Neural cell (in vitro differentiated cells): ENCODE data around the gene NLGN4Y. TPM values are rescaled to one million over a fixed set of nuclear protein-coding genes. Genes with fewer than 3 reads are reported as not detected.

ENCODE experiments used
- H2AFZ ChIP-seq: fragments of 200-600, 300-800 bp; sonication (generic), shearing (Covaris generic); 2 replicates; pipeline ENCODE4 v1.6.0; 2014; ENCODE audit warnings: low read depth, mild to moderate bottlenecking, antibody characterized with exemption, low read length, moderate library complexity
- H3F3A ChIP-seq: fragments of 200-600 bp; shearing (Covaris generic); 2 replicates; pipeline ENCODE4 v1.6.1; 2016; ENCODE audit warnings: mild to moderate bottlenecking, moderate library complexity, mixed read lengths, antibody characterized with exemption, low read length; ENCODE audit not compliant: insufficient read depth, poor library complexity, severe bottlenecking
- H3K27ac ChIP-seq: fragments of 200-600, 300-800 bp; sonication (generic), shearing (Covaris generic); 2 replicates; pipeline ENCODE4 v1.5.1; 2014; ENCODE audit warnings: mild to moderate bottlenecking, low read length, moderate library complexity
- H3K27me3 ChIP-seq: fragments of 300-800, 200-600 bp; sonication (generic), shearing (Covaris generic); 2 replicates; pipeline ENCODE4 v1.6.0; 2014; ENCODE audit warnings: mild to moderate bottlenecking, low read depth, low read length, moderate library complexity; ENCODE audit not compliant: insufficient read depth
- H3K36me3 ChIP-seq: fragments of 300-800, 200-600 bp; sonication (generic), shearing (Covaris generic); 2 replicates; pipeline ENCODE4 v1.5.1; 2014; ENCODE audit warnings: mild to moderate bottlenecking, antibody characterized with exemption, low read length, moderate library complexity; ENCODE audit not compliant: insufficient read depth
- H3K4me2 ChIP-seq: fragments of 300-800, 200-600 bp; sonication (generic), shearing (Covaris generic); 2 replicates; pipeline ENCODE4 v1.6.0; 2014; ENCODE audit warnings: mild to moderate bottlenecking, low read length
- H3K4me3 ChIP-seq: fragments of 300-800, 200-600 bp; sonication (generic), shearing (Covaris generic); 2 replicates; pipeline ENCODE4 v1.5.1; 2014; ENCODE audit warnings: mild to moderate bottlenecking, low read length, moderate library complexity
- H3K79me2 ChIP-seq: fragments of 200-600 bp; shearing (Covaris generic); replicated peaks from 2 replicates; pipeline ENCODE4 v1.6.0; 2014; ENCODE audit warnings: mild to moderate bottlenecking, low read length, moderate library complexity; ENCODE audit not compliant: insufficient read depth
- H3K9ac ChIP-seq: fragments of 300-800, 200-600 bp; sonication (generic), shearing (Covaris generic); 2 replicates; pipeline ENCODE4 v1.6.1; 2016; ENCODE audit warnings: mild to moderate bottlenecking, low read length, mixed read lengths
- H3K9me2 ChIP-seq: fragments of 200-600 bp; shearing (Covaris generic); 2 replicates; pipeline ENCODE4 v1.6.1; 2016; ENCODE audit warnings: mild to moderate bottlenecking, low read length, mixed read lengths; ENCODE audit not compliant: insufficient read depth
- H3K9me3 ChIP-seq: fragments of 200-600, 300-800 bp; sonication (generic), shearing (Covaris generic); 2 replicates; pipeline ENCODE4 v1.6.1; 2016; ENCODE audit warnings: mild to moderate bottlenecking, mixed run types, low read length, moderate library complexity, mixed read lengths
- H4K20me1 ChIP-seq: fragments of 200-600 bp; shearing (Covaris generic); 2 replicates; pipeline ENCODE4 v1.6.1; 2016; ENCODE audit warnings: mild to moderate bottlenecking, mixed run types; ENCODE audit not compliant: insufficient read depth
- CTCF ChIP-seq: fragments of 450-650 bp; IDR thresholded peaks from 2 replicates; pipeline ENCODE4 v1.5.1; 2014; ENCODE audit warnings: antibody characterized with exemption, mild to moderate bottlenecking, moderate library complexity; ENCODE audit not compliant: poor library complexity, severe bottlenecking
- EP300 ChIP-seq: fragments of 450-650 bp; conservative IDR thresholded peaks from 2 replicates; pipeline ENCODE4 v1.6.1; 2014; ENCODE audit warnings: antibody characterized with exemption, mild to moderate bottlenecking, moderate library complexity; ENCODE audit not compliant: poor library complexity, severe bottlenecking
- EZH2 ChIP-seq: fragments of 200-600, 300-800 bp; shearing (Covaris generic), sonication (generic); IDR thresholded peaks from 2 replicates; pipeline ENCODE4 v1.6.1; 2014; ENCODE audit warnings: antibody characterized with exemption, low read length, borderline replicate concordance, mild to moderate bottlenecking; ENCODE audit not compliant: insufficient read depth, poor library complexity, severe bottlenecking
- MXI1 ChIP-seq: fragments of 450-650 bp; conservative IDR thresholded peaks from 2 replicates; pipeline ENCODE4 v1.6.1; 2014; ENCODE audit warnings: antibody characterized with exemption, mild to moderate bottlenecking; ENCODE audit not compliant: poor library complexity, severe bottlenecking
- POLR2AphosphoS5 ChIP-seq: IDR thresholded peaks from 2 replicates; pipeline ENCODE4 v1.6.1; 2012
- RAD21 ChIP-seq: fragments of 450-650 bp; conservative IDR thresholded peaks from 2 replicates; pipeline ENCODE4 v1.6.1; 2014; ENCODE audit warnings: antibody characterized with exemption, mild to moderate bottlenecking, moderate library complexity
- SMC3 ChIP-seq: fragments of 450-650 bp; conservative IDR thresholded peaks from 2 replicates; pipeline ENCODE4 v1.6.1; 2014; ENCODE audit warnings: antibody characterized with exemption, mild to moderate bottlenecking, moderate library complexity; ENCODE audit not compliant: poor library complexity
- TAF1 ChIP-seq: IDR thresholded peaks from 2 replicates; pipeline ENCODE4 v1.6.1; 2012; ENCODE audit warnings: low read depth
- polyA plus RNA-seq: library from polyadenylated mRNA; depleted of rRNA; stranded (reverse); fragments of >200 nt; gene quantifications from 2 replicates; pipeline ENCODE4 v1.2.3, GENCODE V29; 2014
- TF ChIP-seq, protein P1 (sequence below): IDR thresholded peaks from 2 replicates; pipeline ENCODE4 v1.6.1; 2012; ENCODE audit warnings: borderline replicate concordance

NLGN4Y gene
- polyA plus RNA-seq, 1 donor from 2014 or later: 15.2 TPM

DNA sequence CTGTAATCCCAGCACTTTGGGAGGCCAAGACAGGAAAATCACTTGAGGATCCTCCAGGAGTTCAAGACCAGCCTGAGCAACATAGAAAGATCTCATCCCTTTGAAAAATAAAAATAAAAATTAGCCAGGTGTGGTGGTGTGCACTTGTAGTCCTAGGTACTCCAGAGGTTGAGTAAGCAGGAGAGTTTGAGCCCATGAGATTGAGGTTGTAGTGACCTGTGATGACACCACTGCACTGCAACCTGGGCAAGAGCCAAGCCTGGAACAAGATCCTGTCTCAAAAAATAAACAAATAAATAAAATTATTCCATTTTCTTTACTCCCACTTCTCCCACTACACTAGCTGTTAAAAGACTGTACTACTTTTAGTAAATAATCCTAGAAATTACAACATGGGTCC, 231.2 kb downstream of the NLGN4Y start (continued):
- TF ChIP-seq, protein P1, sequence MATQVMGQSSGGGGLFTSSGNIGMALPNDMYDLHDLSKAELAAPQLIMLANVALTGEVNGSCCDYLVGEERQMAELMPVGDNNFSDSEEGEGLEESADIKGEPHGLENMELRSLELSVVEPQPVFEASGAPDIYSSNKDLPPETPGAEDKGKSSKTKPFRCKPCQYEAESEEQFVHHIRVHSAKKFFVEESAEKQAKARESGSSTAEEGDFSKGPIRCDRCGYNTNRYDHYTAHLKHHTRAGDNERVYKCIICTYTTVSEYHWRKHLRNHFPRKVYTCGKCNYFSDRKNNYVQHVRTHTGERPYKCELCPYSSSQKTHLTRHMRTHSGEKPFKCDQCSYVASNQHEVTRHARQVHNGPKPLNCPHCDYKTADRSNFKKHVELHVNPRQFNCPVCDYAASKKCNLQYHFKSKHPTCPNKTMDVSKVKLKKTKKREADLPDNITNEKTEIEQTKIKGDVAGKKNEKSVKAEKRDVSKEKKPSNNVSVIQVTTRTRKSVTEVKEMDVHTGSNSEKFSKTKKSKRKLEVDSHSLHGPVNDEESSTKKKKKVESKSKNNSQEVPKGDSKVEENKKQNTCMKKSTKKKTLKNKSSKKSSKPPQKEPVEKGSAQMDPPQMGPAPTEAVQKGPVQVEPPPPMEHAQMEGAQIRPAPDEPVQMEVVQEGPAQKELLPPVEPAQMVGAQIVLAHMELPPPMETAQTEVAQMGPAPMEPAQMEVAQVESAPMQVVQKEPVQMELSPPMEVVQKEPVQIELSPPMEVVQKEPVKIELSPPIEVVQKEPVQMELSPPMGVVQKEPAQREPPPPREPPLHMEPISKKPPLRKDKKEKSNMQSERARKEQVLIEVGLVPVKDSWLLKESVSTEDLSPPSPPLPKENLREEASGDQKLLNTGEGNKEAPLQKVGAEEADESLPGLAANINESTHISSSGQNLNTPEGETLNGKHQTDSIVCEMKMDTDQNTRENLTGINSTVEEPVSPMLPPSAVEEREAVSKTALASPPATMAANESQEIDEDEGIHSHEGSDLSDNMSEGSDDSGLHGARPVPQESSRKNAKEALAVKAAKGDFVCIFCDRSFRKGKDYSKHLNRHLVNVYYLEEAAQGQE: no peak

GRCh38 chrY:14762903-14763302, 238.6 kb downstream of the NLGN4Y start:
- no peaks in the 10 kb centered on the region for H3K9me3 ChIP-seq
- H3K27ac ChIP-seq: no peak overlapping the region
- H3K4me2 ChIP-seq: no peak overlapping the region

More at GRCh38 chrY:14762903-14763302, 238.6 kb downstream of the NLGN4Y start:
- Histone ChIP-seq H4K20me1 (no peaks in the 10 kb centered on the region), H2AFZ (no peak overlapping the region), H3K27me3 (no peaks in the 10 kb centered on the region), H3K4me3 (no peak overlapping the region), H3K9ac (no peak overlapping the region), H3K9me2 (no peaks in the 10 kb centered on the region), H3K79me2 (no peaks in the 10 kb centered on the region), H3F3A (no peaks in the 10 kb centered on the region), H3K36me3 (no peaks in the 10 kb centered on the region)
- TF ChIP-seq CTCF: no peak
- TF ChIP-seq EP300: no peak
- TF ChIP-seq TAF1: no peak
- TF ChIP-seq POLR2AphosphoS5: no peak
- no peak for TF ChIP-seq MXI1
- no peak for TF ChIP-seq SMC3
- TF ChIP-seq, protein P1: no peak
- no peak for TF ChIP-seq EZH2
- TF ChIP-seq RAD21: no peak
